Caki2 (cell line): ENCODE measurements around the gene CIAO2B. TPM values are rescaled to one million over a fixed set of nuclear protein-coding genes. Genes with fewer than 3 reads are reported as not detected.
A peak's percentile ranks its signal among the peaks of the same experiment; 100 is the strongest.
"Not testable (repeated sequence)": the region's sequence is repeated elsewhere in the genome, so short reads cannot be mapped to it uniquely, and the experiment has no call there.

Experiments used
- DNase-seq: peaks from one replicate; pipeline ENCODE4 v3.0.0-alpha.2; 2015; ENCODE audit warnings: low read depth
- in situ Hi-C: cut with HindIII; loops from 2 replicates; pipeline ENCODE4 v1.10.0; 2016; ENCODE audit warnings: low sequenced_read_pairs, low pct_unique_long_range_greater_than_20kb, mixed read lengths
- total RNA-seq: library from RNA; depleted of rRNA; stranded (reverse); fragments of >200 nt; shearing (Covaris generic); gene quantifications from 2 replicates; pipeline ENCODE4 v1.2.3, GENCODE V29; 2014; ENCODE audit warnings: low replicate concordance

Gene CIAO2B
- total RNA-seq, 1 experiment from 2014 or later: 225 TPM

GRCh38 chr16:66959704-66960161, 25.5 kb upstream of the CIAO2B start:
- DNase-seq: no peak
- in situ Hi-C loops: no loop called here

DNA sequence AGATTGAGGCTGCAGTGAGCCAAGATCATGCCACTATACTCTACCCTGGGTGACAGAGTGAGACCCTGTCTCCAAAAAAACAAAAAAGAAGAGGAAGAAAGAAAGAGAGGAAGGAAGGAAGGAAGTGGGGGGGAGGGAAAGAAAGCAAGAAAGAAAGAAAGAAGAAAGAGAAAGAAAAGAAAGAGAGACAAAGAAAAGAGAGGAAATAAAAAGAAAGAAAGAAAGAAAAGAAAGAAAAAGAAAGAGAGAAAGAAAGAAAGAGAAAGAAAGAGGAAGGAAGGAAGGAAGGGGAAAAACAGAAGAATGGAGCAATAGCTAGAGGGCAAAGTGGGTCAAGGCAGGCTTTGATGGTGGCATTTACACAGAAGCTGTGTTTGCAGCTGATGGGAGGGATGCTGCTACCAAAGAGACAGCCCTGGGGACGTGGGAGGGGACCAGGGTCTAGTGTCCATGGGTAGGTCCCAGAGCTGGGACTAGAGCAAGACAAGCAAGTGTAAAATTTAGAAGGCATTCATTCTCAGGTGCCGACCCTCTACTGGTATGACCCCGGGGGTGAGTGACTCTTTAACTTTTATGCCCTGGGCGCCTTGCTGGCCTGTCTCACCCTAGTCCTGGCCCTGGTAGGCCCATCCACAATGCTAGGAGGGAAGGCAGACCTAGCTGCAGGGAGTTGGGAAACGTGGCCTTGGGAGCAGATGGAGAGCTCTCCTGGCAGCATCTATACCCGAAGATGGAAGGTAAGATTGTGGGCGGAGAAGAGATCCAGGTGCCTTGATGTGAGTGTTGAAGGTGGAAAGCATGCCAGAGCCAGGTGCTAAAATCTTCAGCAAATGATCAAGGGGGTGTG, 24.9 kb upstream of the CIAO2B start:
- in situ Hi-C loops: no loop called here
- DNase-seq: no peak

DNA sequence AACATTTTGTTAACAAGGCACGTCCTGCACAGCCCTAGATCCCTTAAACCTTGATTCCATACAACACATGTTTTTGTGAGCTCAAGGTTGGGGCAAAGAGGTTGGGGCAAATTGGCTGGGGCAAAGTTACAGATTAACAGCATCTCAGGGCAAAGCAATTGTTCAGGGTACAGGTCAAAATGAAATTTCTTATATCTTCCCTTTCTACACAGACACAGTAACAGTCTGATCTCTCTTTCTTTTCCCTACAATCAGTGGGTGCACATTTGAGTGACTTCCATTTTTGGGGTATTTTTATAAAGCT, 21.9 kb upstream of the CIAO2B start:
- in situ Hi-C loops, DNase-seq: not testable (repeated sequence)

GRCh38 chr16:66955363-66956153, 21.4 kb upstream of the CIAO2B start:
- DNase-seq, in situ Hi-C loops: not testable (repeated sequence)

GRCh38 chr16:66954097-66954659, 20.0 kb upstream of the CIAO2B start:
- DNase-seq: peak; percentile 65
- in situ Hi-C loops: no loop called here

GRCh38 chr16:66953462-66954096, 19.4 kb upstream of the CIAO2B start:
- in situ Hi-C loops: no loop called here
- DNase-seq: no peak

GRCh38 chr16:66952430-66953110, 18.4 kb upstream of the CIAO2B start:
- no peak for DNase-seq
- in situ Hi-C loops: no loop called here

DNA sequence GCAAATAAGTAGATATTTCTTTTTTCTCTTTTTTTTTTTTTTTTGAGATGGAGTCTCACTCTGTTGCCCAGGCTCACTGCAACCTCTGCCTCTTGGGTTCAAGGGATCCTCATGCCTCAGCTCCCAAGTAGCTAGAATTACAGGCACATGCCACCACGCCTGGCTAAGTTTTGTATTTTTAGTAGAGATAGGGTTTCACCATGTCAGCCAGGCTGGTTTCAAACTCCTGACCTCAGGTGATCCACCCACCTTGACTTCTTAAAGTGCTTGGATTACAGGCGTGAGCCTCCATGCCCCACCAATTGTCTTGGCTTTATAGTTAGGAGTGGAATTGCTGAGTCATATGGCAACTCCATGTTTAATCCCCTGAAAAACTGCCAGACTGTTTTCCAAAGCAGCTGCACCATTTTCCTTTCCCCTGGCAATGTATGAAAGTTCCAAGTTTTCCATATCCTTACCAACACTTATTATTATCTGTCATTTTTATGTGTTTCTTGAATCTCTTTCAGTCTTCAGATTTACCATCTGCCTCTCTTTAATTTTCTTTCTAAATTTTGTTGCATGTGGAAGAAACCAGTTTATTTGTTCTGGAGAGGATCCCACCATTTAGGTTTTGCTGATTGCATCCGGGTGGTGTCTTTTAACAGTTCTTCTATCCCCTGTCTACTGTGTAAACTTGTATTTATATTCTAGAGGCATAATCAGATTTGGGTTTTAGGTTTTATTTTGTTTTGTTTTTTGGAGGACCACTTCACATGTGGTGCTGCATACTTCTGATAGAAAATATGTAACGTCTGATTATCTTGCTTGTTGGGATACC, 17.0 kb upstream of the CIAO2B start:
- in situ Hi-C loops: no loop called here
- peak; percentile 33 for DNase-seq

- no peak for DNase-seq
- in situ Hi-C loops: no loop called here
Measured at GRCh38 chr16:66950437-66950836, 16.2 kb upstream of the CIAO2B start.

DNA sequence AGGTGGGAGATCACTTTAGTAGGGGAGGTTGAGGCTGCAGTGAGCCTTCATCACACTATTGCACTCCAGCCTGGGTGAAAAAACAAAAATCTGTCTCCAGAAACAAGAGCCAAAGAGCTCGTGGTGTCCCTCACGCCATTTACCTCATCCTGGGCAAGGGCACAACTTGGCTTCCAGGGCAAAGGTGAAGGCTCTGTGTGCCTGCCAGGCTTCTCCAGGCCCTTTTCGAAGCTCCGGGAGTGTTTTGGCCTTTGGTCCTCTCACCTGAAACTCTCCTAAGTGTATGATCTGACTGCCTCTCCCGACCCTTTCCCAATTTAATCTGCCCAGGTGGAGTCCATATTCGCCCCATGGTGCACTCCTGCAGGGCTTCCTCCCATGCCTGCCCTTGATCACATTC, 15.3 kb upstream of the CIAO2B start:
- no peak for DNase-seq
- in situ Hi-C loops: no loop called here

- no peak for DNase-seq
- in situ Hi-C loops: no loop called here
Measured at GRCh38 chr16:66948837-66949225, 14.6 kb upstream of the CIAO2B start.

DNA sequence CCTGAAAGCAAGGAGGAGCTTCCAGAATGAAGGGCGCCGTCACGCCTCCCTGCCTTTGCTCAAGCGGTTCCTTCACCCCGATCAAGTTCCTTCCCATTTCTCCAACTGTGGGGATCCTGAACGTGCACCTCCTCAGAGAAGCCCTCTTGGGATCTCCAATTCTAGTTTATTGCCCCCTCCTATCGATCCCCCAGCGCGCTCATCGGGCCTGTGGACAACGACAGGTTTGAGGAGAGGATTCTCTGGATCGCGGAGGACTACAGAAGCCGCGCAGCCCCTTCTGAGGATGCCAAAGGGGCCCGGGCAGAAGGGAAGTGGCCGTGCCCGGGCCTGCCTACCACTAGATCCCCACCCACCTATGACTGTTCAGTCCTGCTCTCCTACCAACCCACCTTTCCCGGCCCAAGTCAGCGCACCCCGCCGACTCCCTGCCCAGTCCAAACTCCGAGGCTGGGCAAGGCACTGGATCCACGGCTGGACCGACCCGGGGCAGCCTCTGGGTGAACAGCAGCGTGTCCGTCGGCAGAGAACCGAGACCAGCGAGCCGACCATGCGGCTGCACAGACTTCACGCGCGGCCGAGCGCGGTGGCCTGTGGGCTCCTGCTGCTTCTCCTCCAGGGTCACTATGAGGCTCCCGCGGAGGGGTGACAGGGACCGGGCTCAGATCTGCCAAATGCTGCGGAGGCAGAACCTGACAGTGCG, 14.1 kb upstream of the CIAO2B start:
- in situ Hi-C loops: no loop called here
- DNase-seq: no peak

DNA sequence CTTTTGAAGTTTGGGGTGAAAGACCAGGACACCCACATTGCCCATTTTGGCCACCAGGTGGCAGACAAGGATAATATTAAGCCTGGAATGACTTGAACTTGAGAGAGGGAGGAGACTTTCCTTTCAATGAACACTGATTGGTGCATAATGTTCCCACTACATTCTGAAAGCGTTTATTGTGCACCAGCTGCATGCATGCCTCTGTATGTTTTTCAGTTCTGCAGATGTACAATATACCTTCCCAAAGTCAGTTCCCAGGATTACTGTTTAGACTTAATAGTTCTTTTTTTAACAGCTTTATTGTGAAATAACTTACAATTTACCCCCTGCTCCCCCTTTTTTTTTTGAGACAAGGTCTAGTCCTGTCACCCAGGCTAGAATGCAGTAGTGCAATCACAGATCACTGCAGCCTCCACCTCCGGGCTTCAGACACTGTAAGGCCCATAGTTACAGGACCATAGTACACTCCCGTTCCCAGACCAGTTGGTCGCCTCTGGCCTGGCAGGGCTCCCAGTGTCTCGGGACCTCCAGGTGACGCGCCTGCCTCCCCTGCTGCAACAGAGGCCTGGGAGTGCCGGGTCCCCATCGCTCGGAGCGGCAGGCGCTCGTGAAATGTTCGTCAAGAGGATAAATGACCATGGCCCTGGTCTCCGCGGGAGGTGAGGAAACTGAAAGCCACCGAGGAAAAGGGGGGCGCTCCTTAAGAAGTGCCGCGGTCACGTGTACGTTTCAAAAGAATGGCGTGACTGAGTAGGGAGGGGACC, 13.3 kb upstream of the CIAO2B start:
- in situ Hi-C loops: no loop called here
- DNase-seq: peak; percentile 70

DNA sequence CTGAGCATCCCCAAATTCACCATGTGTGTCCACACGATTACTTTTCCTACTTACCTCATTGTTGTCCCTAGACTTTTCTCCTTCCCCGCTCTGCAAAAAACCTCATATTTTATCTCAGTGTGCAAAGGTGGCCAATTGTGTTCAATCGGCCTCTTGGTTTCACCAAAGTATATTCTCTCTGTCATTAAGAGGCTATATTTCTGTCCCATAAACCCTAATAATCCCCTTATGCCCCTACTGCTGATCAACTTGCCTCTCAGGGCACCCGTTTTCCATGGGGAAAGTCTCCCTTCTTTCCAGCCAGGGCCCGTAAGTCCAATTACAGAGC, 12.7 kb upstream of the CIAO2B start:
- in situ Hi-C loops: no loop called here
- no peak for DNase-seq

GRCh38 chr16:66946541-66946940, 12.3 kb upstream of the CIAO2B start:
- in situ Hi-C loops: no loop called here
- DNase-seq: no peak

DNA sequence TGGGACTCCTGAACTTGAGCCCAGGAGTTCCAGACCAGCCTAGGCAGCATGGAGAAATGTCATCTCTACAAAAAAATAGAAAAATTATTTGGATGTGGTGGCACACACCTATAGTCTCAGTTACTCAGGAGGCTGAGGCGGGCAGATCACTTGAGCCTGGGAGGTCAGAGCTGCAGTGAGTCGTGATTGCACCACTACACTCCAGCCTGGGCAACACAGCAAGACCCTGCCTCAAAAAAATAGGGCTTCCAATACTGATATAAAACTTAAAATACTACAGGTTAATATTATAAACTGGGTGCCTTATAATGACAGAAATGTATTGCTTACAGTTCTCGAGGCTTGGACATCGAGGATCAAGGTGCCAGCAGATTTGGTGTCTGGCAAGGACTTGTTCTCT, 11.7 kb upstream of the CIAO2B start:
- DNase-seq: no peak
- in situ Hi-C loops: no loop called here
